Natural killer cell treated with Interleukin-12 subunit alpha and Interleukin-12 subunit beta and Interleukin-15 and Interleukin-18, amount 100 ng/mL, for 72 hours (primary cell): ENCODE data around the gene WDR4. TPM values are rescaled to one million over a fixed set of nuclear protein-coding genes. Genes with fewer than 3 reads are reported as not detected.

ENCODE experiments used
- ATAC-seq, 2 donors: fragments of 150-1000 bp; cut with Tn5 transposase in 1 of 2; sonication (Bioruptor Pico), chemical (Tn5 transposase) in 1 of 2; 2 replicates each; pipeline ENCODE4 v1.10.0; 2021
- DNase-seq: peaks from one replicate; pipeline ENCODE4 v3.0.0; 2022; ENCODE audit warnings: low spot score
- H3K27ac Mint-ChIP-seq, 2 donors: 1 replicate in 1 of 2; 2 replicates in 1 of 2; pipeline ENCODE4 v1.8.0; 2022; ENCODE audit warnings: mixed read lengths in 2 of 2, mild to moderate bottlenecking in 1 of 2, moderate library complexity in 1 of 2
- H3K27me3 Mint-ChIP-seq, 2 donors: 1 replicate in 1 of 2; 2 replicates in 1 of 2; pipeline ENCODE4 v1.8.0; 2022; ENCODE audit warnings: mixed read lengths in 2 of 2
- H3K36me3 Mint-ChIP-seq: one replicate; pipeline ENCODE4 v1.8.0; 2022; ENCODE audit warnings: mixed read lengths
- H3K4me1 Mint-ChIP-seq, 2 donors: 1 replicate in 1 of 2; 2 replicates in 1 of 2; pipeline ENCODE4 v1.8.0; 2022; ENCODE audit warnings: low read depth in 2 of 2, mixed read lengths in 2 of 2, mild to moderate bottlenecking in 1 of 2
- H3K4me3 Mint-ChIP-seq: one replicate; pipeline ENCODE4 v1.8.0; 2022; ENCODE audit warnings: mixed read lengths
- H3K9me3 Mint-ChIP-seq: 2 replicates; pipeline ENCODE4 v1.8.0; 2022; ENCODE audit warnings: mixed read lengths
- total RNA-seq, 2 donors: library from RNA; stranded (reverse); gene quantifications; one replicate each; pipeline ENCODE4 v1.2.3, GENCODE V29; 2022

WDR4 gene
- total RNA-seq, 2 donors from 2014 or later, result 28.5 to 112 TPM

DNA sequence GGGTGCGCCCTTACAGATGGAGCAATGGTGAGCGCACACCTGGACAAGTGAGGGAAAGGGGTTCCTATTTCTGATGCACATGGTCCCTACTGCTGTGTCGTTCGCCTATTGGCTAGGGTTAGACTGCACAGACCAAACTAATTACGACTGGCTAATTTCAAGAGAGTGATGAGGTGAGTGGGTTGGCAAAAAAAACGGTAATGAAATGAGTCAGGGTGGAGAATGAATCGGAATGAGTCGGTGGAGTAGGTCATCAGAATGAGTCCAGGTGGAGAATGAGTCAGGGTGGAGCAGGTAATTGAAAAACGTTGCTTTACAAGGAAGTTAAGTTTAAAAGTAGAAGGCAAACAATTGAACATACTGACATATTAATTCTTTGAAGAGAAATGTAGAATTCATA is 79.8 kb downstream of the WDR4 start:
- Mint-ChIP-seq H3K4me3 (no peak overlapping the region), H3K27ac (no peak overlapping the region), H3K27me3 (peaks cover 5 to 8% of the 10 kb centered on the region in 2 donors), H3K9me3 (no peaks in the 10 kb centered on the region), H3K36me3 (no peaks in the 10 kb centered on the region), H3K4me1 (no peaks in the 10 kb centered on the region)
- no peak for DNase-seq
- peak in 1 of 2 donors; percentile 62 for ATAC-seq

Other genes with a start within 250 kb of the WDR4 start
- 1 to 10 TPM; 1.4 to 2.2 TPM for gene PDE9A, start 225.9 kb downstream of the WDR4 start, total RNA-seq
- 10 to 100 TPM; 32.9 to 54.0 TPM for gene NDUFV3, start 13.8 kb upstream of the WDR4 start, total RNA-seq
- not detected for gene ERVH48-1, start 46.1 kb upstream of the WDR4 start, total RNA-seq
- 10 to 100 TPM; 26.0 to 33.8 TPM for gene PKNOX1, start 95.0 kb upstream of the WDR4 start, total RNA-seq
- gene CBS, start 196.3 kb upstream of the WDR4 start, total RNA-seq, result 1 to 10 TPM; 4.7 to 6.8 TPM
- gene U2AF1, start 228.0 kb upstream of the WDR4 start, total RNA-seq, result 10 to 100 TPM; 69.5 to 95.2 TPM